Central memory CD8-positive, alpha-beta T cell (primary cell): Measurements from ENCODE around the gene NMU.

Experiments
- ATAC-seq: fragments of 150-1000 bp; cut with Tn5 transposase; replicated peaks from 2 replicates; pipeline ENCODE4 v1.10.0; 2022; ENCODE audit warnings: mild to moderate bottlenecking, moderate FRiP score, moderate number of reproducible peaks; ENCODE audit not compliant: poor library complexity, severe bottlenecking; ENCODE audit errors: extremely low read depth
- DNase-seq, 2 donors: peaks; one replicate each; pipeline ENCODE4 v3.0.0; 2021; ENCODE audit warnings: low spot score in 2 of 2
- H3K27ac Mint-ChIP-seq: one replicate; pipeline ENCODE4 v1.8.0; 2022; ENCODE audit warnings: low read depth, mild to moderate bottlenecking, moderate library complexity, mixed read lengths
- H3K27me3 Mint-ChIP-seq: one replicate; pipeline ENCODE4 v1.8.0; 2022; ENCODE audit warnings: mixed read lengths
- H3K36me3 Mint-ChIP-seq: one replicate; pipeline ENCODE4 v1.8.0; 2022; ENCODE audit warnings: mild to moderate bottlenecking, moderate library complexity, mixed read lengths; ENCODE audit not compliant: insufficient read depth
- H3K4me1 Mint-ChIP-seq: one replicate; pipeline ENCODE4 v1.8.0; 2022; ENCODE audit warnings: mixed read lengths
- H3K4me3 Mint-ChIP-seq: one replicate; pipeline ENCODE4 v1.8.0; 2022; ENCODE audit warnings: mild to moderate bottlenecking, moderate library complexity, mixed read lengths
- H3K9me3 Mint-ChIP-seq: one replicate; pipeline ENCODE4 v1.8.0; 2022; ENCODE audit warnings: mixed read lengths

The NMU gene

DNA sequence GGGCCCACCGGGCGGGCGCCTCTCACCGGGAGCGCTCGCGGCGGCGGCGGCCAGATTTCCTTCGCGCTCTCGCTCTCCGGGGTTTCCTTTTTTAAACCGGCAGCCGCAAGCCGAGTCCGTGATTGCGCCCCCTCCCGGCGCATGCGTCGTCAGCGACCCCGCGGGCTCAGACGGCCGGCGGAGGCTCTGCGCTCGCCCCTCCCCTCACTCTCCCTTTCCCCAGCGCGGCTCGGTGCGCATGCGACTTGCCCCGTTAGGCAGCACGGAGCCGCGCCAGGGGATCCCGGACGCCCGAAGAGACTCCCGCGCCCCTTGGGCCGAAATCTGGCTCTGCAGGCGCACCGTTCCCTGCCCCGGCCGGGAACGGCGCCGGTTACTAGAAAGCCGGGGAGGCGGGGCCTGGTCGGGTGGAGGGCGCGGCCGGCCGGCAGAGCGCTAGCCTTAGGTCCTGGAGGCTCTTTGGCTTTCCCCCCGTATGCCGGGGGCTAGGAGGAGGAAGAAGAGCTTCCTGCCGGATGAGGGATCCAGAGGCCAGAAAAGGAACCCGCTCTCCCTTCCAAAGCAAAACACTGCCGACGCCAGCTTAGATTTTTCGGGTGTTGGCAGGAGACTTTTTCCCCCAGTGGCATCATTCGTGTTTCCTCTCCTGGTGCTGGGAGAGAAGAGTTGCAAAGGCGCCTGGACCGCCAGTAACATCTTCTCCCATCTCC lies 89.2 kb downstream of the NMU start, which contains the start of gene CLOCK:
Gene CLOCK, minus strand, starts transcription at position 154 of the 710 bp plus-strand sequence. CDS start 64,124 bp downstream, outside the sequence.
- Mint-ChIP-seq H3K27me3 (no peaks in the 10 kb centered on the region), H3K36me3 (peaks cover 18% of the 10 kb centered on the region), H3K4me3 (peak within 1 kb of the TSS; percentile 89), H3K27ac (peak within 1 kb of the TSS; percentile 77), H3K4me1 (peaks cover 40% of the 10 kb centered on the region), H3K9me3 (no peaks in the 10 kb centered on the region)
- DNase-seq (peak; percentile 70 to 71), ATAC-seq (peak; percentile 61)

GRCh38 chr4:55546506-55546755 lies 89.7 kb downstream of the NMU start:
- ATAC-seq = peak; percentile 68
- H3K9me3 Mint-ChIP-seq = no peaks in the 10 kb centered on the region
- peaks cover 40% of the 10 kb centered on the region for H3K4me1 Mint-ChIP-seq
- H3K27ac Mint-ChIP-seq = peak overlapping the region; percentile 77
- peaks cover 18% of the 10 kb centered on the region for H3K36me3 Mint-ChIP-seq
- peak overlapping the region; percentile 89 for H3K4me3 Mint-ChIP-seq
- H3K27me3 Mint-ChIP-seq = no peaks in the 10 kb centered on the region
- no peak for DNase-seq

DNA sequence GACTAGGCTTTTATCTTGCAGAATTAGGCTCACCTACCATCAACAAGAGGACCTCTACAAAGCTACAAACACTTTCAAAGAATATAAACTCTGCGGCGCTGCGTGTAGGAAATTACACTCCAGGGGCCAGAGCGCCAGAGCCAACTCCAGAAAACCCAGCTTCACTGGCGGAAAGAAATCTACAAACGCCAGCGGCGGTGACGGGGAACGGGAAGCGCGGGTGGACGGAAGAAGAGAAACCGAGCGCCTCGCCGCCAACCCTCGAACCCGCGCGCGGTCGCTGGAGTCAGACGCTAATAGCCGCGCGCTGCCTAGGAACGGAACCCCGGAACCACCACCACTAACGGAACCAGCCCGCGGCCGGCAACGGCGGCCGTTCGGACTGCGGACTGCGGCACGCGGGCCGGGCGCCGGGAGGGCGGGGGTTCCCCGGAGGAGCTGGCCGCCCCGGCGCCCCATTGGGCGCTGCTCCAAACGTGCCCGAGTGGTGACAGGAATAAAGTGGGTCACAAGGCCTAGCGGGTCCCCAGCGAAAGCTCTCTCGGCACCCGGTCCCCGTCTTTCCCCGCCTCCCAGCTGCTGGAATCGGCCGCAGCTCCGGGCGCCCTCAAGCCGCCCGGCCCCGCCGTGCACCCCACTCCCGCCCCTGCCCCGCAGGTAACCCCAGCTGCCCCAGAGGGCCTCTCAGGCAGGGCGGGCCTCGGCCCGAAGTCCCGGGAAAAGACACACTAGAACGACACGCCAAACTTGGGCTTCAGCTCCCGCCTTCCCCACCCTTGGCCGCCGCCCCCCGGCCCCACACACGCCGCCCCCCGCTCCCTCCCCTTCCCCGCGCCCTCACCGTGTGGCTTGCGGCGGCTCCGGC lies 90.2 kb downstream of the NMU start:
- Mint-ChIP-seq H3K27ac (peak overlapping the region; percentile 77), H3K36me3 (peaks cover 16% of the 10 kb centered on the region), H3K9me3 (no peaks in the 10 kb centered on the region), H3K27me3 (no peaks in the 10 kb centered on the region), H3K4me1 (peaks cover 40% of the 10 kb centered on the region), H3K4me3 (peak overlapping the region; percentile 89)
- DNase-seq (peak; percentile 40 to 50), ATAC-seq (peak; percentile 55)
